ENCODE results near the gene KIAA0930.

Gene KIAA0930

DNA sequence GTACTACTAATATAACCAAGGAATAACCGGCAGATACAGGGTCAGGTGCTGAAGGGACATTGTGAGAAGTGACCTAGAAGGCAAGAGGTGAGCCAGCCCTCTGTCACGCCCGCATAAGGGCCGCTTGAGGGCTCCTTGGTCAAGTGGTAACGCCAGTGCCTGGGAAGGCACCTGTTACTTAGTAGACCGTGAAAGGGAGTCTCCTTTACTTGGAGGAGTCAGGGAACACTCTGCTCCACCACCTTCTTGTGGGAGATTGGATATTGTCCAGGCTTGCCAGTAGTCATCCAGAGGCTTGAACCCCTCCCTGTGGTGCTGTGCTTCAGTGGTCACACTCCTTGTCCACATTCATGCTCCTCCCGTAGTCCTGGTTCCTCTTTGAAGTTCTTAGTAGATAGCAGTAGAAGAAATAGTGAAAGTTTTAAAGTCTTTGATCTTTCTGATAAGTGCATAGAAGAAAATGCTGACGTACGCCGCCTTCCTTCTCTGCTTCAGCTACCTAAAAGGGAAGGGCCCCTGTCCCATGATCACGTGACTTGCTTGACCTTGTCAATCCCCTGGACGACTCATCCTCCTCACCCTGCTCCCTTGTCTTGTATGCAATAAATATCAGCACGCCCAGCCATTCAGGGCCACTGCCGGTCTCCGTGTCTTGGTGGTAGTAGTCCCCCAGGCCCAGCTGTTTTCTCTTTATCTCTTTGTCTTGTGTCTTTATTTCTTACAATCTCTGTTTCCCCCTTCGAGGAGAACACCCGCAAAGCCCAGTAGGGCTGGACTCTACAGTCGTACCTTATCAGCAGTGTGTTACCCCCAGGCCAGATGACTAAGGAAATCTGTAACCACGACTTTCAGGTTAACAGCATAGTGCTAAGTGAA, 70.9 kb downstream of the KIAA0930 start:
- no peak for DNase-seq

DNA sequence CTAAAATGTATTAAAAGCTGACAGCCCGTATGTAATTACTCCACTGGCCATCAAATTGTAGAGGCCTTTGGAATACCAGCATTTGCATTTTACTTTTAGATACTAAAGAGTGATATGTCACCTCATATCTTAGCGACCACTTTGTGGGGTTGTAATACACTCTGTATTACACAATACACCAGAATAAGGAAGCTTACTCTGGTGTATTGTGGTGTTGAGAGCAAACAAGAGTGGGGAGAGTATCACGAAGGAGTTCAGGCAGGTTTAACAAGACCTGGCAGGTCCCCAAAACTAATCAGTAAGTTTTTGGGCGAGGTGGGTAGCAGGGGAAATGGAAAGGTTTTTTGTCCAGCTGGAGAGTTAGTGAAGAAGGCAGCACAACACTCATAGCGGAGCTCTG, 73.8 kb downstream of the KIAA0930 start:
- DNase-seq: no peak

DNA sequence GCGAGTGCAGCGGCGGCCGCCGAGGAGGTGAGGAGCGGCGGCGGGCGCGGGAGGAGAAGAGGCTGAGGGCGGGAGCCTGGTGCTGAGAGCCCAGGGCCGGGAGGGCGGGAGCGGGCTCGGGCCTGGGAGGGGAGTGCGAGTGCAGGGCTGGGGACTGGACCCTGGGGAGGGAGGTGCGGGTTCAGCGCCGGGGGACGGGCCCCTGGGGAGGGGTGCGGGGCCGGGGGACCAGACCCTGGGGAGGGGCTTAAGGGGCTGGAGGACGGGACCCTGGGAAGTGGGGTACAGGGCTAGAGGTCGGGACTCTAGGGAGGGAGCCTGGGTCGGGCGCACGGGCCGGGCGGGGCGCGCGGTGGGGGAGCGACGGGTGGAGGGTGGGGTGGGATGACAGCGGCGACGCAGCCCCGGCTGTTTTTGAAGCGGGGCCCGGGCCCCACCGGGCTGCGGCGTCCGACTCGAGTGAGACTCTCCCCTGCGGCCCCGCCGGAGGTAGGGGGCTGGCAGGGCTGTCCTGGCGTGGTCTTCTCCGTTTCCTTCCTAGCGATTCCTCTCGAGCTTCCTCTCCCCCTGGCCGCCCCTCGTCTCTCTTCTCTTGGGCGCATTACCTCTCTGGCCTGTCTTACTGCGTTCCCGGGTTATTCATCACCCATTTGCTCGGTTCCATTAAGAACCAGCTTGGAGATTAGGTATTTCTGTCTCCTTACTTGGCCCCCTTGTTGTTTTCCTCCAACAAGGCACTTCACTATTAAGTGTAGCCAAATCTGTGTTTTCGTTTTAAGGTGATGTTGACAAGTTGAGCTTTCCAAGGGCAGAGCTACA, 76.2 kb downstream of the KIAA0930 start:
- DNase-seq: peak; percentile 13

DNA sequence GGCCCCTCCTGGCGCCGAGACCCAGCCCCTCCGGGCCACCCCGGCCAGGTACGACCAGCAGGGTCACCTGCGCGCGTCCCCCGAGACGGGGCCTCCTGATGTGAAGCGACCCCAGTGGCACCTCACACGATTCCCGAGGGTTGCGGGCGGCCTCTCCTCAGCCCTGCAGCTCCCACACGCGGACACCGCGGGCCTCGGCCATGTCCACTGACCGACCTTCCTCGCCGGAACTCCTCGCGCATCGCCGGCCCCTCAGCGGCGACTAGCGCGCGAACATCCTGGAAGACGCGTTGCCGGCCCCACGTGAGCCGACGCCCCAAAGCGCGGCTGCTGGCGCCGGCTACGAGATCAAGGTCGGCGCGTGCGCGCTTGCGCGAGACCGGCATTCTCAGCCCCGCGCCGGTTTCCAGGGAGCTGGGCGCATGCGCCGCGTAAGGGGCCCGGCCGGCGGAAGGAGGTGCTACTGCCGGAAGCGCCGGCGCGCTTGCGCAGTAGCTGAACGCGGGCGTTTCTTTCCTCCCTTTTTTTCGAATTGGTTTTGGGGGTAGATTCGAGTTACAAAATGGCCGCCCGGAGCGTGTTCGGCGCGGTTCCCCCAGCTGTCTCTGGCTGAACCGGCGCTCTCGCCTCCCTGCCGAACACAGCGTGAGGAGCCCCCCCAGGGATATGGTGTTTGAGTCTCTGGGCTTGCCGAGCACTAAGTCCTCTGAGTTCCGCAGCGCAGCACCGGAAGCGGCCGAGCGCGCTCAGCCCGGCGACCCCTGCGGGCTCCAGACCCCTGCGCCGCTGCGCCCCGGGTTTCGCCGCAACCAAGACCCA, 77.0 kb downstream of the KIAA0930 start, which contains the start of gene NUP50:
NUP50 (plus strand) TSS at position 475 of the 819 bp plus-strand sequence. CDS start 4,253 bp downstream, outside the sequence.
- DNase-seq: peak; percentile 96

DNA sequence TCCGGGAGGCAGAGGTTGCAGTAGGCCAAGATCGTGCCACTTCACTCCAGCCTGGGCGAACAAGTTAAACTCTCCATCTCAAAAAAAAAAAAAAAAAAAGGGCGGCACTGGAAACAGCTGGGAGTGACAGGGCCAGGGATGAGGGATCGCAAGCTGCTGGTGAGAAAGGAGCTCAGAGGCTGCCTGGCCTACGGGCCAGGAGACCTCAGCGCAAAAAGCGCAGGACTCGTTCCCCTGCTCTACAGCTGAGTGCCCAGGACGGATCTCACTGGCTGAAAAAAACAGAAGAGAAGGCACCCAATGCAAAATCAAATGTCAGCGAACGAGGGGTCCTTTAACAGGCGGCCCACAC, 77.6 kb downstream of the KIAA0930 start:
- DNase-seq: peak; percentile 34

DNA sequence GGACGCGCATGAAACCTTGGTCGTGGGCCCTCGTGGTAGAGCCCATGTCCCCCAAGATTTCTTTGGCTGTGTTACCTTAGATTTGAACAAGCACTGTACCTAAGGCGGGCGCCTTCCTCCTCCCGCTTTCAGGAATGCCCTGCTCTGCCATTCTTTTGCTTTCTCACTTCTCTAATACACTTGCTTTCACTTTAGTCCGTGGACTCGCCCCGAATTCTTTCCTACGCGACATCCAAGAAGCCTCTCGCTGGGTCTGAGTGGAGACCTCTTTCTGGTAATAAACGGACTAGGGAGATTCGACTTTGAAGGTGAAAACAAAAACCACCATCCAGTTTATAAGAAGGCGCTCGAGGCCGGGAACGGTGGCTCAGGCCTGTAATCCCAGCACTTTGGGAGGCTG, 78.2 kb downstream of the KIAA0930 start:
- DNase-seq: no peak

DNA sequence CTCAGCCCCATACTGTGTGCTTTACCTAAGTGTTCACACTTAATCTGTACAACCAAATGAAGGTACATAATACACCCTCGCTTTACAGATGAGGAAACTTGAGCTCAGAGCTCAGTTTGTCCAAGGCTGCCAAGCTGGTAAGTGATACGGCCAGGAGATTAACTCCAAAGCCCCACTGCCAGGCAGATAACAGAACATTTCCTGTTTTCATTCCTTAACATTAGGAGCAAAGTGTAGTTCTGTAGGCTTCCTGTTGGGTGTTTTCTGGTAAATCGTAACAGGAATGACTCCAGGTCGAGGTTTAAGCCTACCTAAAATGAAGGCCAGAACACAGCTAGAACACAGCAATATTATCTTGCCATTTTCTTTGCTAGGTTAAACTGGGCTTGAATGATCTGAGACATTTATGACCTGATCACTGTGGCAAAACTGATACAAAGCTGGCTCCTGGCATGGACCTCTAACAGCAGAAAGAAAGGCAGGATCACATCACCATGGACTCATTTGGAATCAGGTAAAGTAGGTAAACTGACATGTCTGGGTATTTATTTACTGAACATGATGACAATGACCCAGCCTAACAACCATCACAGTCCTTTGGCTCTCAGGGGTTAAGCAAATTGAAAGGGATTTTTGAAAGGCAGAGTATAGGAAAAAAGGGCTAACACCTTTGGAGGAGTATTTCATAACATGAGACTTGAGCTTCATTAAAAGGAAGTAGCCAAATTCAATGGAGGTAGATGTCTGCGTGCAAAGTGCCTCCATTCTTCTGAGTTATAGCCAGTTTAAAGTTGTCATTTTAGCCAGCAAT, 80.8 kb downstream of the KIAA0930 start:
- DNase-seq: peak; percentile 55

DNA sequence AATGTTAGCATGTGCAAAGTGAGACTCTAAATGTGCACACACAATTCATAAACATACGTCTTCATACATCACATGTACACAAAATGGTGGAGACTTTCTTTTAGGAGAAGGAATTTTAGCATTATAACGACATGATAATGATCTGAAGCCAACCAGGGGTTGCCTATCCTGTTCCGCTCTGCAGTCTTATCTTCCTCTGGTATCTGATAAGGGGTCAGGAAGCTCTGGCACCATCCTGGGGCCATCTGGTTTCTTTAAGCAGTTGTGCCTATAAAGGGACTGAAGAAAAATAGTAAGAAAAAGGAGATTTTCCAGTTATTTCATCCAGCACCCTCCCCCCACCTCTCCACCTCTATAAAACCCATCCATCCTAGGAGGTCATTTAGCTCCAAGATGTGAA, 82.8 kb downstream of the KIAA0930 start:
- DNase-seq: no peak

DNA sequence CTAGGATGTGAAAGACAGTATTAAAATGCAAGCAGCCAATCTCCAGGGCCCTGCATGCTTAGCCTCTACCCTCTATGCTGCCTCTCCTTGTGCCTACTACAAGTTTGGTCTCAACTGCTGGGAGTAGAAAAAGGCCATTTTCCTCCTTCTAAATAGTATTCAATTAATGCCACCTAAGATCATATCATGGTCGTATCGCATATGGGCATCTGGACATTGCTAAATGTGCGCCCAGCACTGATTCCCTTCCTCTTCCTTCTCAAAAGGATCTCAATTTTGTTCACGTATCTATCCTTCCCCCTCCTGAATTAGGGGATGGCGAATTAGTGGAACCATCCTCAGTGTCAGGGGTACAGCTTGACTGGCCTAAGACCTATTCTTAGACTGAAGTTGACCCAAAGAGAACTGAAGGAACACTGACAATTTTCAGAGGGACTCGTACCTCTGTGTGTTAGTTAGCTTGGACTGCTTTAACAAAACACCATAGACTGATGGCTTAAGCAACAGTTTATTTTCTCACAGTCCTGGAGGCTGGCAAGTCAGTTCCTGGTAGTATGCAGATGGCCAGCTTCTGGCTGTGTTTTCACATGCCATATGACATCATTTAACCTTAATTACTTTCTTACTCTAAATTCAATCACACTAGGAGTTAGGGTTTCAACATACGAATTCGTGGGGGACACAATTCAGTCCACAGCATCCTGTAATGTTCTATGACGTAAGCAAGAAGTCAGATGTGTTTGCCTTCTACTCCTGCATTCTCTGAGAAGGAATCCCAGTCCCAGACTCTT, 85.4 kb downstream of the KIAA0930 start:
- peak; percentile 61 for DNase-seq

DNA sequence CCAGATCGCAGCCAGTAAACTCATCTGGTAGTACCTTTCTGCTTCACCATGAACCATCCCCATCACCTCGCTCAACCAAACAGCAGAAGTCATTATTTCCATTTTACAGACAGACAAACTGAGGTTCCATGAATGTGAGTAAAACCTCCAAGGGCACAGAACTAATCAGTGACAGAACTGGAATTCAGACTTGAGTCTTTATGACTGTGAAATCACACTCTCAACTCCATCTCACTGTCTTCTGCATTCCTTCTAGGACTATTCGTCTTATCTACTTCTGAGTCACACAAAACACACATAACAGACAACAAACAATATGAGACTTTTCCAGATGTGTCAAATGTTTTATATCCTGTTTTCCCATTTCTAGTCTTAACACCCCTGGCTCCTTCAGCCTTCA, 86.3 kb downstream of the KIAA0930 start:
- peak; percentile 67 for DNase-seq

DNA sequence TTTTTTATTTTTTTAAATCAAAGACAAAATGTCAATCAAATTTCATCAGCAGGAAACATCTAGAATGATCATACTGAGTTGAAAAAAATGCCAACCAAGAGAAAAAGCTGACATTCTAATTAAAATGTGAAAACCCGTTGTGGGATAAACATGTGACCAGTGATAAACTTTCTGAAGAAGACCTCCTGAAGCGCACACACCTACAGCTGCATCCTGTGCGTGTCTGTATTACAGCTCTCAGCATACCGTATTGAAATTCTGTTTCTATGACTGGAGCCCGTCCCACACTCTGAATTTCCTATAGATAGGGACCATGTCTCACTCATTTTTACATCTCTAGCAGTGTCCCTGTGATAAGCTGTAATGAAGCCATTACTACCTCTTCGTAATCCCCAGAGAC, 89.2 kb downstream of the KIAA0930 start:
- no peak for DNase-seq

DNA sequence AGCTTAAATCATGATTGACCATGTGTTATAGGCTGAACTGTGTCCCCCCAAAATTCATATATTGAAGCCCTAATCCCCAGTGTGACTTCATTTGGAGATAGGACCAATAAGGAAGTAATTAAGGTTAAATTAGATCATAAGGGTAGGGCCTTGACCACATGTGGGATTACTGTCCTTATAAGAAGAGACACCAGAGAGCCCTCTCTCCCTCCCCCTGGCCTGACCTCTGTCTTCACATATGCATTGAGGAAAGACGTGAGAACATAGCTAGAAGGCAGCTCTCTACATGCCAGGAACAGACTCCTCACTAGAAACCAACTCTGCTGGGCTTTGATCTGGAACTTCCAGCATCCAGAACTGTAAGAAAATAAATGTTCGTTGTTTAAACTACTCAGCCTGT, 90.6 kb downstream of the KIAA0930 start:
- peak; percentile 14 for DNase-seq

DNA sequence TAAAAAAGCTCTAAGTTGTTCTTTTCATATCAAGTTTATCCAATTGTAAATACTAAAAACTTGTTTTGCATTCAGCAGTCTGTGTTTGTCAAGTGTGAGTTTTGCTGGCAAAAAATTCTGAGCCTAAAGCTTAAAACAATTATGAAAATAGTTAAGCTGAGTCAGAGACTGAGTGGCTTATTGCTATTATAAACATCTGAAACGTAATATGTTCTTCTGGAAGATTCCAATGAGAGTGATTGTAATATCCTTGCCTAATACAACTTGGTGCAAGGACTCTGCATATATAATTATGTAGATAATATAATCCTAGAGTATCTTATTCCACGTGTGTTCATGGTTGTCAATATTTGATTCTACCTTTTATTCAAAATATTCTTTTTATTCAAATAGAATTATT, 91.0 kb downstream of the KIAA0930 start:
- peak; percentile 64 for DNase-seq

DNA sequence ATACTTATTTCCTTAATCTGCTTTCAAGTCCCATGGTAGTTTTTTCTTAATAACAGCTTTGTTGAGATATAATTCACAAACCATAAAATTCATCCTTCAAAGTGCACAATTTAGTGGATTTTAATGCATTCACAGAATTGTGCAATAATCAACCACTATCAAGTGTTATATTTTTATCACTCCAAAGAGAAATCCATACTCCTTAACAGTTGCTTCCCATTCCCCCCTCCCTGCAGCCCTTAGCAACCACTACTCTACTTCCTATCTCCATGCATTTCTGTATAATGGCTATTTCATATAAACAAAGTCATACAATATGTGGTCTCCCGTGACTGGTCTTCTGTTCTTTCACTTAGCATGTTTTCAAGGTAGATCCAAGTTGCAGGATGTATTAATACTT, 95.8 kb downstream of the KIAA0930 start:
- no peak for DNase-seq

DNA sequence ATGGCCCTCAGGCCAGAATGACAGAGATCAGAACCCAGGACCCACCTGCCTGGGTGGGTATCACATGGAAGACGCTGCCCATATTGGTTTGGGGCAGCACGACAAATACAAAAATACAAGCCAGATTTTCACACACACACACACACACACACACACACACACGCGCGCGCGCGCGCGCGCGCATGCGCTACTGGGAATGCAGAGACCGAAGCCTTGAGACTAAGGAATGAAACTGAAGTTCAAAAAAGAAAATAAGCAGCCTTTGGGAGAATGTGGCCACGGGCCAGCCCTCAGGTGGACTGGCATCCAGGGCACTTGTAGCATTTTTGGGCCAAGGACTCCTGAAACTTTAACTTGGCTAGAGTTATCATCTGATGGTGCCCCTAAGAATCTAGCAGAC, 98.3 kb downstream of the KIAA0930 start:
- no peak for DNase-seq

Measured in HCEC 1CT (cell line).